Liver (tissue), 9 donors: ENCODE data around the gene ZNF652. TPM values are rescaled to one million over a fixed set of nuclear protein-coding genes. Genes with fewer than 3 reads are reported as not detected.
A peak's percentile ranks its signal among the peaks of the same experiment; 100 is the strongest.
"Not testable (repeated sequence)": the region's sequence is repeated elsewhere in the genome, so short reads cannot be mapped to it uniquely, and the experiment has no call there.

Experiments used
- DNase-seq: peaks from one replicate; pipeline ENCODE4 v3.0.0-alpha.2; 2017; ENCODE audit warnings: low spot score
- H3K27ac ChIP-seq, 2 donors: one replicate each; pipeline ENCODE4 v1.7.0; 2013; ENCODE audit warnings: inconsistent platforms in 2 of 2, low read length in 2 of 2, control low read depth in 1 of 2, low read depth in 1 of 2, mild to moderate bottlenecking in 1 of 2
- H3K27me3 ChIP-seq, 4 donors: one replicate each; pipeline versions ENCODE4 v1.6.1 to v1.7.0; 2013; ENCODE audit warnings: low read length in 3 of 4, inconsistent platforms in 1 of 4, mild to moderate bottlenecking in 1 of 4, moderate library complexity in 1 of 4; ENCODE audit not compliant: control insufficient read depth in 4 of 4, insufficient read depth in 4 of 4
- H3K36me3 ChIP-seq, 4 donors: one replicate each; pipeline versions ENCODE4 v1.6.1 to v1.7.0; 2013; ENCODE audit warnings: low read length in 3 of 4, mild to moderate bottlenecking in 3 of 4, low read depth in 1 of 4, moderate library complexity in 1 of 4; ENCODE audit not compliant: control insufficient read depth in 4 of 4, insufficient read depth in 3 of 4
- H3K4me1 ChIP-seq, 4 donors: one replicate each; pipeline versions ENCODE4 v1.6.1 to v1.7.0; 2013; ENCODE audit warnings: low read length in 3 of 4, mild to moderate bottlenecking in 3 of 4, moderate library complexity in 1 of 4; ENCODE audit not compliant: control insufficient read depth in 4 of 4, insufficient read depth in 4 of 4
- H3K4me3 ChIP-seq, 3 donors: one replicate each; pipeline versions ENCODE4 v1.6.1 to v1.7.0; 2013; ENCODE audit warnings: low read length in 3 of 3, control low read depth in 1 of 3, low read depth in 1 of 3, mild to moderate bottlenecking in 1 of 3
- H3K9ac ChIP-seq, 2 donors: one replicate each; pipeline ENCODE4 v1.7.0; 2013; ENCODE audit warnings: low read length in 2 of 2, mild to moderate bottlenecking in 2 of 2, moderate library complexity in 2 of 2, control low read depth in 1 of 2, low read depth in 1 of 2
- H3K9me3 ChIP-seq, 4 donors: one replicate each; pipeline versions ENCODE4 v1.6.1 to v1.7.0; 2013; ENCODE audit warnings: low read length in 3 of 4; ENCODE audit not compliant: control insufficient read depth in 4 of 4
- EGR1 ChIP-seq, 2 donors: IDR thresholded peaks; 2 replicates each; pipeline ENCODE4 v1.6.1; 2016 to 2018; ENCODE audit warnings: antibody characterized with exemption in 2 of 2, low read depth in 2 of 2
- FOXA2 ChIP-seq: IDR thresholded peaks from 2 replicates; pipeline ENCODE4 v1.6.1; 2016; ENCODE audit warnings: antibody characterized with exemption
- GABPA ChIP-seq, 2 donors: IDR thresholded peaks in 1 of 2; conservative IDR thresholded peaks in 1 of 2; 2 replicates each; pipeline ENCODE4 v1.6.1; 2016; ENCODE audit warnings: antibody characterized with exemption in 2 of 2, mild to moderate bottlenecking in 1 of 2, moderate library complexity in 1 of 2
- HNF4G ChIP-seq: IDR thresholded peaks from 2 replicates; pipeline ENCODE4 v1.6.1; 2016; ENCODE audit warnings: antibody characterized with exemption
- RAD21 ChIP-seq, 2 donors: IDR thresholded peaks; 2 replicates each; pipeline ENCODE4 v1.6.1; 2016; ENCODE audit warnings: antibody characterized with exemption in 2 of 2, mild to moderate bottlenecking in 2 of 2
- RXRA ChIP-seq, 2 donors: IDR thresholded peaks; 2 replicates each; pipeline ENCODE4 v1.6.1; 2017 to 2018; ENCODE audit warnings: antibody characterized with exemption in 2 of 2, mild to moderate bottlenecking in 1 of 2
- SP1 ChIP-seq: IDR thresholded peaks from 2 replicates; pipeline ENCODE4 v1.6.1; 2018; ENCODE audit warnings: antibody characterized with exemption, mild to moderate bottlenecking
- TAF1 ChIP-seq: conservative IDR thresholded peaks from 2 replicates; pipeline ENCODE4 v1.6.1; 2016; ENCODE audit warnings: antibody characterized with exemption, mild to moderate bottlenecking
- YY1 ChIP-seq: IDR thresholded peaks from 2 replicates; pipeline ENCODE4 v1.6.1; 2016; ENCODE audit warnings: antibody characterized with exemption, mild to moderate bottlenecking
- WGBS: extraction: QIAGEN DNeasy Blood & Tissue Kit; methylation state at CpG from one replicate; pipeline ENCODE4 v1.1.7; 2013; 5-methylcytosine and 5-hydroxymethylcytosine counted together
- polyA plus RNA-seq, 2 donors: library from polyadenylated mRNA; stranded (reverse) in 1 of 2; unstranded in 1 of 2; fragments of 200-250 nt in 1 of 2; fragments of >200 nt in 1 of 2; fragmentation: Nextera tagmentation in 1 of 2; extraction: Ambion mirVana in 1 of 2; gene quantifications; one replicate each; pipeline versions ENCODE4 v1.2.1 to v1.2.3, GENCODE V29; 2013 to 2015
- total RNA-seq, 2 donors: library from RNA; depleted of rRNA; stranded (reverse); fragments of >200 nt; gene quantifications; one replicate each; pipeline ENCODE4 v1.2.3, GENCODE V29; 2014
- TF ChIP-seq, protein P1 (sequence below): IDR thresholded peaks from 2 replicates; pipeline ENCODE4 v1.6.1; 2016; ENCODE audit warnings: antibody characterized with exemption, mild to moderate bottlenecking
- TF ChIP-seq, protein P2 (sequence below): IDR thresholded peaks from 2 replicates; pipeline ENCODE4 v1.6.1; 2016; ENCODE audit warnings: antibody characterized with exemption
- TF ChIP-seq, protein P3 (sequence below): IDR thresholded peaks from 2 replicates; pipeline ENCODE4 v1.6.1; 2016; ENCODE audit warnings: antibody characterized with exemption
- donor health status: healthy.
- donor health status: healthy.
- donor health status: healthy.
- donor health status: healthy.
- donor health status: healthy.

ZNF652 gene
- total and polyA plus RNA-seq, 4 donors, result 5.3 to 23.1 (median 17.5) TPM

DNA sequence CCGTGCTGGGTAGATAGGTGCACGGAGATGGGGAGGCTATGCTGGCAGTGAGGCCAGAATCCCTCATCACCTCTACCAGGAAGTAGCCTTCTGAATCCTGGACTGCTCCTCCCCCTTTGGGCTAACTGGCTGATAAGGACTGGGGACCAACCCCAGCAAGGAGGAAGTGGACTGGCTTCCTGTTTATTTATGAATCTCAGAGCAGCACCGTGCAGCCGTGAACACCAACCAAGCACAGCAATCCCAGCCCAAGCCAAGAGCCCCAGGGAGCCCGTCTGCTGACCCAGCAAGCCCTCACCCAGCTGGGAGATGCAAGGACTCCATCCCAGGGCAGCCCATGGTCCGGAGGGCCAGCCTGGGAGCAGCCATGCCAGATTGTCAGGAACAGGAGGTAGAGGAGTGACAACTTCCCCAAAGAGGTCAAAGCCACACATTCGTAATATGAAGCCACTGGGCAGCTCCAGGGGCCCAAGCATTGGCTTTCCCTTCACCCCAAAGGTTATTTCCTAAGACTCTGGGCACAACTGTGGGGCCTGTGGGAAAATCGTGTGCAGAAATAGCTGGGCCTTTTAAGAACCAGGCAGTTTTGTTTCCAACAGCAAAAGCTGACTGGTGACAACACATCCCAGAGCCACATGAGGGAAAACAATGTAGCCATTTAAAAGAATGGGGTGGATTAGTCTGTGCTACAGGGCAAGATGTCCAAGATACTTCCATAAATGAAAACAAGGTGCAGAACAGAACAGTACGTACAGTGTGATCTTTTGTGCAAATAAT lies 28.7 kb upstream of the ZNF652 start:
- H3K27ac ChIP-seq, result peak overlapping the region; percentile 15 to 54
- WGBS, result 67% methylated on average over 9 of the region's 9 CpGs
- peaks cover 2 to 11% (median 4%) of the 10 kb centered on the region in 4 donors for H3K4me1 ChIP-seq
- H3K4me3 ChIP-seq, result no peak overlapping the region
- peak overlapping the region in 1 of 2 donors; percentile 31 for H3K9ac ChIP-seq
- no peak for TF ChIP-seq RXRA (IDR thresholded peaks at IDR 0.05)
- TF ChIP-seq, protein P1, sequence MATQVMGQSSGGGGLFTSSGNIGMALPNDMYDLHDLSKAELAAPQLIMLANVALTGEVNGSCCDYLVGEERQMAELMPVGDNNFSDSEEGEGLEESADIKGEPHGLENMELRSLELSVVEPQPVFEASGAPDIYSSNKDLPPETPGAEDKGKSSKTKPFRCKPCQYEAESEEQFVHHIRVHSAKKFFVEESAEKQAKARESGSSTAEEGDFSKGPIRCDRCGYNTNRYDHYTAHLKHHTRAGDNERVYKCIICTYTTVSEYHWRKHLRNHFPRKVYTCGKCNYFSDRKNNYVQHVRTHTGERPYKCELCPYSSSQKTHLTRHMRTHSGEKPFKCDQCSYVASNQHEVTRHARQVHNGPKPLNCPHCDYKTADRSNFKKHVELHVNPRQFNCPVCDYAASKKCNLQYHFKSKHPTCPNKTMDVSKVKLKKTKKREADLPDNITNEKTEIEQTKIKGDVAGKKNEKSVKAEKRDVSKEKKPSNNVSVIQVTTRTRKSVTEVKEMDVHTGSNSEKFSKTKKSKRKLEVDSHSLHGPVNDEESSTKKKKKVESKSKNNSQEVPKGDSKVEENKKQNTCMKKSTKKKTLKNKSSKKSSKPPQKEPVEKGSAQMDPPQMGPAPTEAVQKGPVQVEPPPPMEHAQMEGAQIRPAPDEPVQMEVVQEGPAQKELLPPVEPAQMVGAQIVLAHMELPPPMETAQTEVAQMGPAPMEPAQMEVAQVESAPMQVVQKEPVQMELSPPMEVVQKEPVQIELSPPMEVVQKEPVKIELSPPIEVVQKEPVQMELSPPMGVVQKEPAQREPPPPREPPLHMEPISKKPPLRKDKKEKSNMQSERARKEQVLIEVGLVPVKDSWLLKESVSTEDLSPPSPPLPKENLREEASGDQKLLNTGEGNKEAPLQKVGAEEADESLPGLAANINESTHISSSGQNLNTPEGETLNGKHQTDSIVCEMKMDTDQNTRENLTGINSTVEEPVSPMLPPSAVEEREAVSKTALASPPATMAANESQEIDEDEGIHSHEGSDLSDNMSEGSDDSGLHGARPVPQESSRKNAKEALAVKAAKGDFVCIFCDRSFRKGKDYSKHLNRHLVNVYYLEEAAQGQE, result no peak
- TF ChIP-seq RAD21 (IDR thresholded peaks at IDR 0.05), result no peak
- no peak for TF ChIP-seq HNF4G
- no peak for TF ChIP-seq SP1
- TF ChIP-seq YY1, result no peak
- no peaks in the 10 kb centered on the region for H3K36me3 ChIP-seq
- DNase-seq, result no peak
- no peaks in the 10 kb centered on the region for H3K27me3 ChIP-seq
- H3K9me3 ChIP-seq, result no peaks in the 10 kb centered on the region

DNA sequence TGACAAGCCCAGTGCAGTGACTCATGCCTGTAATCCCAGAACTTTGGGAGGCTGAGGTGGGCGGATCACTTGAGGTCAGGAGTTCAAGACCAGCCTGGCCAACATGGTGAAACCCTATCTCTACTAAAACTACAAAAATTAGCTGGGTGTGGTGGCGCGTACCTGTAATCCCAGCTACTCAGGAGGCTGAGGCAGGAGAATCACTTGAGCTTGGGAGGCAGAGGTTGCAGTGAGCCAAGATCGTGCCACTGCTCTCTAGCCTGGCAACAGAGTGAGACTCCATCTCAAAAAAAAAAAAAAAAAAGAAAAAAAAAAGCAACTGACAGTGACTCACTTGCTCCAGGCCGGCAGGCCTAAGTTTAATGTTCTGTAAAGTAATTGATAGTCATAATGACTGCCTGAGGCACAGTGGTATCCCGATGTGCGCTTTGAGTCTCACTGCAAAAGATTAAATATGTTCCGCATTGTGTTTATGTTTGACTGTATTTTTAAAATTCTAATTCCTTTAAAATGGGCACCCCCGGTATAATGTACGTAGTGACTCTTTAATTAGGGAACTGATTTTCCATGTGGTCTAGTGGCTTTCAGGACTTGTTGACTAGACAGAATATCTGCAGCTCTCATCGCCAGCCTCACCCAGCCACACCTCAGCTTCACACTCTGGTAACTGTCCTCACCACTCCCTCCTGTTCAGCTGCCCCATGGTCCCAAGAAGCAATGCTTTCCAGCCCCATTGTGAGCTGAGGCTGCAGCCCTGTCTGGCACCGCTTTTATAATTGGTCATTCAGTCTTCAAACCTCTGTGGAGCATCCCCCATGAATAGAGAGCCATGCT lies 27.7 kb upstream of the ZNF652 start:
- not testable (repeated sequence) for H3K9ac ChIP-seq, H3K4me1 ChIP-seq
- DNase-seq, result peak; percentile 41

DNA sequence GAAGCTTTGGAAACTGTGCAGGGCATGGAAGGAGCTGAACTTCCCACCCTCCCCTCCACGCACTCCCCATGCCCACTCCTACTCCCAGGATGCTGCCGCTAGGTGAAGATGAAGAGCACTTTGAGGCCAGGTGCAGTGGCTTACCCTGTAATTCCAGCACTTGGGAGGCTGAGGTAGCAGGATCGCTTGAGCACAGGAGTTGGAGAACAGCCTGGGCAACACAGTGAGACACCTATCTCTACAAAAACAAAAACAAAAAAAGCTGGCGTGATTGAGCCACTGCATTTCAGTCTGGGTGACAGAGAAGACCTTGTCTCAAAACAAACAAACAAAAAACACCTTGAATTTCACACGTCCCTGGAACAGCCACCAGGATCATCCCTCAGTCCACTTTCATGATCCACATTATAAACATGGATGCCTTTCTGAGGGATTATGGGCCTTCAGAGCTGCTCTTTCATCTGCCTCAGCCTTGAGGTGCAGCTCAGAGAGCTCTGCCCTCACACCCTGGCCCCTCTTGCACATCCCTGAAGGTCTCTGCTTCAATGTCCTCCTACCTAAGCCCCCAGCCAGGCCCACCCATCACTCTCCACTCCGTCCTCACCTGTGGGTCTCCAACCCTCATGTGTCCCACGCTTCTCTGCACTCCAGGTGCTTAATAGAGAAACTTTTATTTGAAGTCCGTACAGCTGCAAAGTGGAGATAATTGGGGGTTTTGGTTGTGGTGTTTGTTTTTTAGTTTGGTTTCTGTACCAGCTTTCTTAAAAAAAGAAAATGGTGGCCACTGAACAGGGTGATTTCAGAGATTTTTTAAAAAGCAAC lies 26.9 kb upstream of the ZNF652 start:
- no peak for DNase-seq
- Histone ChIP-seq H3K27me3 (no peaks in the 10 kb centered on the region), H3K4me3 (no peak overlapping the region), H3K9ac (no peak overlapping the region), H3K9me3 (no peaks in the 10 kb centered on the region), H3K4me1 (peaks cover 2 to 8% (median 3%) of the 10 kb centered on the region in 4 donors), H3K36me3 (no peaks in the 10 kb centered on the region), H3K27ac (peak overlapping the region in 1 of 2 donors; percentile 31)
- TF ChIP-seq EGR1 (IDR thresholded peaks at IDR 0.05; ENCODE audit: low read depth in 2 of 2), result no peak
- no peak for TF ChIP-seq RAD21 (IDR thresholded peaks at IDR 0.05)
- TF ChIP-seq, protein P1, result no peak
- no peak for TF ChIP-seq RXRA (IDR thresholded peaks at IDR 0.05)
- TF ChIP-seq SP1, result no peak
- TF ChIP-seq, protein P2, sequence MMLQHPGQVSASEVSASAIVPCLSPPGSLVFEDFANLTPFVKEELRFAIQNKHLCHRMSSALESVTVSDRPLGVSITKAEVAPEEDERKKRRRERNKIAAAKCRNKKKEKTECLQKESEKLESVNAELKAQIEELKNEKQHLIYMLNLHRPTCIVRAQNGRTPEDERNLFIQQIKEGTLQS, result no peak
- no peak for TF ChIP-seq TAF1
- TF ChIP-seq, protein P3, sequence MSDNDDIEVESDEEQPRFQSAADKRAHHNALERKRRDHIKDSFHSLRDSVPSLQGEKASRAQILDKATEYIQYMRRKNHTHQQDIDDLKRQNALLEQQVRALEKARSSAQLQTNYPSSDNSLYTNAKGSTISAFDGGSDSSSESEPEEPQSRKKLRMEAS, result no peak
- TF ChIP-seq GABPA (IDR thresholded peaks at IDR 0.05 in 1 of 2, conservative IDR thresholded peaks at IDR 0.05 in 1 of 2), result no peak
- no peak for TF ChIP-seq YY1
- no peak for TF ChIP-seq FOXA2
- 90% methylated on average over 8 of the region's 8 CpGs for WGBS

More for the DNA sequence above, 27.7 kb upstream of the ZNF652 start:
- 89% methylated on average over 12 of the region's 12 CpGs for WGBS
- not testable (repeated sequence) for H3K27ac ChIP-seq, H3K36me3 ChIP-seq, H3K27me3 ChIP-seq, H3K9me3 ChIP-seq, H3K4me3 ChIP-seq
